Measurements from ENCODE around the gene ATP13A4.

DNA sequence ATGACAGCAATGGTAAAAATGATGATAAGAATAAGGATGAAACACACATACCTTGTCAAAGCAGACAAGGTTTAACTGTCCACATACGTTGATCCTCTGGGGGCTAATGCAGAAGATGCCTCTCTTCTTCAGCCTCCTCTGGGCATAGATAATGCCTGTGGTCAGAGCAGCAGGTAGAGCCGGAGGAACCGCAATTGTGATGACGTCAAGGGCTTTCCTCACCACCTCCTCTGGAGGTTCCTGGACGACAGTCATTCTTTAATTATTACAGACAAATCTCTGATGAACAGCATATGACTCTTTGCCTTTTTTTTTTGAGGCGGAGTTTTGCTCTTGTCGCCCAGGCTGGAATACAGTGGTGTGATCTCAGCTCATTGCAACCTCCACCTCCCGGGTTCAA, 89.8 kb downstream of the ATP13A4 start:
- TF ChIP-seq YY1 (IDR thresholded peaks at IDR 0.05; ENCODE audit: insufficient read depth, insufficient read length), result no peak
- no peak for TF ChIP-seq ZNF274 (IDR thresholded peaks at IDR 0.05; ENCODE audit: low read depth, low read length)
